ENCODE data around the gene SAFB2. TPM values are rescaled to one million over a fixed set of nuclear protein-coding genes. Genes with fewer than 3 reads are reported as not detected.
A peak's percentile ranks its signal among the peaks of the same experiment; 100 is the strongest.

SAFB2 gene
- total and polyA plus RNA-seq, 10 of the 15 experiments (the other 5 are each of a cell fraction or from before 2014, with no cell fraction given): 4.5 to 89.2 (median 42.9) TPM

- H3K4me2 ChIP-seq (ENCODE audit: control insufficient read depth, insufficient read depth): no peak overlapping the region
- H3K9me3 ChIP-seq (replicated peaks; ENCODE audit: control insufficient read depth, insufficient read depth, low read length): no peaks in the 10 kb centered on the region
- ChIA-PET CTCF (no interaction called here), RAD21 (ENCODE audit: unreplicated experiment) (no interaction called here), SMC1A (ENCODE audit: uncharacterized antibody, unreplicated experiment) (no interaction called here), POLR2A (no interaction called here)
- in situ Hi-C loops (cut with MboI): no loop called here
- H3K4me3 ChIP-seq: no peak overlapping the region
- H3K9ac ChIP-seq (ENCODE audit: control insufficient read depth, insufficient read depth, low read length): no peak overlapping the region
- no peak overlapping the region for H3K27ac ChIP-seq (ENCODE audit: control insufficient read depth, insufficient read depth)
- ATAC-seq (no peak), DNase-seq (ENCODE audit: low read depth, low spot score) (no peak), FAIRE-seq (no peak)
- peaks cover 32 to 39% of the 10 kb centered on the region in 2 experiments for H3K36me3 ChIP-seq (ENCODE audit: control insufficient read depth in 2 of 2, insufficient read depth in 2 of 2, low read length in 1 of 2)
- H4K20me1 ChIP-seq (ENCODE audit: control insufficient read depth, insufficient read depth): no peaks in the 10 kb centered on the region; the same call in 1 of the 2 replicates
- peaks cover 3% of the 10 kb centered on the region; the same call in 1 of the 2 replicates for H3K4me1 ChIP-seq (ENCODE audit: control insufficient read depth, insufficient read depth, low read length)
- intact Hi-C loops (cut with micrococcal nuclease; ENCODE audit: unreplicated experiment): no loop called here
- TF ChIP-seq POLR2A (IDR thresholded peaks at IDR 0.05; ENCODE audit: low read depth, low read length) (peak; percentile 58), PRDM15 (CRISPR knock-in tag; IDR thresholded peaks at IDR 0.05) (no peak), ZNF592 (IDR thresholded peaks at IDR 0.05) (no peak), PAX8 (IDR thresholded peaks at IDR 0.05) (no peak)
- no peaks in the 10 kb centered on the region for H3K79me2 ChIP-seq (ENCODE audit: control insufficient read depth, insufficient read depth, low read length)
- no TSS peak for BruUV-seq (replicated peaks)
- WGBS (ENCODE audit: insufficient coverage, insufficient replicate concordance, low lambda C conversion rate, missing lambda C conversion rate): over 99% methylated on average over 39 of the region's 42 CpGs
- H3K27me3 ChIP-seq (replicated peaks in 1 of 2; ENCODE audit: control insufficient read depth in 2 of 2, insufficient read depth in 2 of 2, low read length in 1 of 2): no peaks in the 10 kb centered on the region
- H2AFZ ChIP-seq (ENCODE audit: control insufficient read depth, low read depth, low read length): no peak overlapping the region
Measured at GRCh38 chr19:5661483-5661882, 38.9 kb upstream of the SAFB2 start.
